Fibroblast of the aortic adventitia (primary cell): ENCODE results near the gene GLIPR1. TPM values are rescaled to one million over a fixed set of nuclear protein-coding genes. Genes with fewer than 3 reads are reported as not detected.
A peak's percentile ranks its signal among the peaks of the same experiment; 100 is the strongest.
"Not testable (repeated sequence)": the region's sequence is repeated elsewhere in the genome, so short reads cannot be mapped to it uniquely, and the experiment has no call there.

Source experiments
- DNase-seq: peaks from one replicate; pipeline ENCODE4 v3.0.0-alpha.2; 2010; ENCODE audit warnings: low read depth
- H3K4me3 ChIP-seq: 2 replicates; pipeline ENCODE4 v1.5.1; 2011; ENCODE audit warnings: low read depth, mild to moderate bottlenecking, control low read depth, low read length, moderate library complexity
- total RNA-seq: library from RNA; depleted of rRNA; stranded (reverse); fragments of >200 nt; gene quantifications from 2 replicates; pipeline ENCODE4 v1.2.3, GENCODE V29; 2012; ENCODE audit warnings: low replicate concordance
- TF ChIP-seq, protein P1 (sequence below): IDR thresholded peaks from 2 replicates; pipeline ENCODE4 v1.5.1; 2011; ENCODE audit warnings: mild to moderate bottlenecking, low read length, control low read depth, inconsistent platforms; ENCODE audit not compliant: insufficient read depth

GLIPR1 gene
- total RNA-seq, 1 donor: 167 TPM

GRCh38 chr12:75483431-75483830 is 2.9 kb downstream of the GLIPR1 start:
- H3K4me3 ChIP-seq: peak overlapping the region; percentile 80
- DNase-seq: peak; percentile 56
- TF ChIP-seq, protein P1, sequence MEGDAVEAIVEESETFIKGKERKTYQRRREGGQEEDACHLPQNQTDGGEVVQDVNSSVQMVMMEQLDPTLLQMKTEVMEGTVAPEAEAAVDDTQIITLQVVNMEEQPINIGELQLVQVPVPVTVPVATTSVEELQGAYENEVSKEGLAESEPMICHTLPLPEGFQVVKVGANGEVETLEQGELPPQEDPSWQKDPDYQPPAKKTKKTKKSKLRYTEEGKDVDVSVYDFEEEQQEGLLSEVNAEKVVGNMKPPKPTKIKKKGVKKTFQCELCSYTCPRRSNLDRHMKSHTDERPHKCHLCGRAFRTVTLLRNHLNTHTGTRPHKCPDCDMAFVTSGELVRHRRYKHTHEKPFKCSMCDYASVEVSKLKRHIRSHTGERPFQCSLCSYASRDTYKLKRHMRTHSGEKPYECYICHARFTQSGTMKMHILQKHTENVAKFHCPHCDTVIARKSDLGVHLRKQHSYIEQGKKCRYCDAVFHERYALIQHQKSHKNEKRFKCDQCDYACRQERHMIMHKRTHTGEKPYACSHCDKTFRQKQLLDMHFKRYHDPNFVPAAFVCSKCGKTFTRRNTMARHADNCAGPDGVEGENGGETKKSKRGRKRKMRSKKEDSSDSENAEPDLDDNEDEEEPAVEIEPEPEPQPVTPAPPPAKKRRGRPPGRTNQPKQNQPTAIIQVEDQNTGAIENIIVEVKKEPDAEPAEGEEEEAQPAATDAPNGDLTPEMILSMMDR: no peak

DNA sequence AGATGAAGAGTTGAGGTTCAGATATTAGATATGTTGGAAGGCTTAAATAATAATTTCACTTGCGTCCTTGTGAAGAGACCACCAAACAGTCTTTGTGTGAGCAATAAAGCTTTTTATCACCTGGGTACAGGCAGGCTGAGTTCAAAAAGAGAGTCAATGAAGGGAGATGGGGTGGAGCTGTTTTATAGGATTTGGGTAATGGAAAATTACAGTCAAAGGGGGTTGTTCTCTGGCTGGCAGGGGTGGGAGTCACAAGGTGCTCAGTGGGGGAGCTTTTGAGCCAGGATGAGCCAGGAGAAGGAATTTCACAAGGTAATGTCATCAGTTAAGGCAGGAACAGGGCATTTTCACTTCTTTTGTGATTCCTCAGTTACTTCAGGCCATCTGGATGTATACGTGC is 3.9 kb downstream of the GLIPR1 start:
- not testable (repeated sequence) for H3K4me3 ChIP-seq, DNase-seq

GRCh38 chr12:75487308-75487707 is 6.8 kb downstream of the GLIPR1 start:
- no peak for DNase-seq
- TF ChIP-seq, protein P1: no peak
- H3K4me3 ChIP-seq: no peak overlapping the region

- no peak overlapping the region for H3K4me3 ChIP-seq
- DNase-seq: peak; percentile 62
- TF ChIP-seq, protein P1: peak; percentile 61
Observed at GRCh38 chr12:75488553-75488952, 8.0 kb downstream of the GLIPR1 start.

DNA sequence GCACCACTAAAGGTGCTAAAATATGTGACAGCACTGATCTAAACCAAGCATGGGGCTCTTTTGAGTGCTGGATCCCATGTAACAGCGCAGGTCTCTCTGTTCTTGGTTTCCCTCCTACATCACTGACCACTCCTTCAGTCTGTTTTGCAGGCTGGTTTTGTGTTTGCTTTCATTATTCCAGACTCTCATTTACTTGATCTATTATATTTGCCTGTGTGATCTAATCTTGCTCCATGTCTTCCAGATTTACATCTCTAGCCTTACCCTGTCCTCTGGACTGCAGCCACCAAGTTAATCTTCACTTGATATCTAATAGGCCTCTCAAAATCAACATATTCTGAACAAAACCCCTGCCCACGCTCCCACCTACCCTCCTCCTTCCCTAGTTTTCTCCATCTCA is 8.6 kb downstream of the GLIPR1 start:
- H3K4me3 ChIP-seq: no peak overlapping the region
- no peak for DNase-seq
- TF ChIP-seq, protein P1: no peak

GRCh38 chr12:75489613-75490210 is 9.2 kb downstream of the GLIPR1 start:
- DNase-seq: peak; percentile 77
- H3K4me3 ChIP-seq: no peak overlapping the region
- TF ChIP-seq, protein P1: no peak

DNA sequence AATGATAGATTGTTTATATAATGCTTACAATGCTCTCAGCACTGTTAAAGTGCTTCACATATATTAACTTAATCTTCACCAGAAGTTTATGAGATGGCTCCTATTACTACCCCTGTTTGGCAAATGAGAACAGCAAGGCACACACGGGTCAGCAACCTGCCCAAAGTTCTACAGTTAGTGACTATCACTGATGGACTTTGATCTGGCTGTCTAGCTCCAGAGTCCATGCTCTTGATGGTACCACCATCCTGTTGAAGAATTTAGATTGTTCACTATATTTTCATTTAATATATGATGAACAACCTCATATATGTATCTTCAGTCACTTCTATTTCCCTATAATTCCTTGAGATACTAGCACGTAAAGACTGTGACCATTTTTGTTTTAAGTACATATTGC is 10.6 kb downstream of the GLIPR1 start:
- TF ChIP-seq, protein P1: no peak
- no peak overlapping the region for H3K4me3 ChIP-seq
- DNase-seq: no peak
